MG63 (cell line): ENCODE results near the gene CRYBA1. TPM values are rescaled to one million over a fixed set of nuclear protein-coding genes. Genes with fewer than 3 reads are reported as not detected.
A peak's percentile ranks its signal among the peaks of the same experiment; 100 is the strongest.
"Not testable (repeated sequence)": the region's sequence is repeated elsewhere in the genome, so short reads cannot be mapped to it uniquely, and the experiment has no call there.

Experiments
- DNase-seq: peaks from one replicate; pipeline ENCODE4 v3.0.0-alpha.2; 2020
- H3K27me3 ChIP-seq: fragments of 250-450 bp; sonication (Bioruptor Pico); 2 replicates; pipeline ENCODE4 v1.5.1; 2020; ENCODE audit warnings: mild to moderate bottlenecking, moderate library complexity
- H3K36me3 ChIP-seq: fragments of 250-450 bp; sonication (Bioruptor Pico); 2 replicates; pipeline ENCODE4 v1.5.1; 2020; ENCODE audit warnings: mild to moderate bottlenecking, moderate library complexity
- H3K4me3 ChIP-seq: fragments of 250-450 bp; sonication (Bioruptor Pico); 2 replicates; pipeline ENCODE4 v1.5.1; 2020; ENCODE audit warnings: mild to moderate bottlenecking, moderate library complexity
- H3K9me3 ChIP-seq: fragments of 250-450 bp; sonication (Bioruptor Pico); 2 replicates; pipeline ENCODE4 v1.5.1; 2020; ENCODE audit warnings: mild to moderate bottlenecking, moderate library complexity
- total RNA-seq: library from RNA; depleted of rRNA; stranded (reverse); fragments of >200 nt; shearing (Covaris generic); gene quantifications from 2 replicates; pipeline ENCODE4 v1.2.3, GENCODE V29; 2014; ENCODE audit warnings: low replicate concordance; rRNA removed

The CRYBA1 gene, protein sequence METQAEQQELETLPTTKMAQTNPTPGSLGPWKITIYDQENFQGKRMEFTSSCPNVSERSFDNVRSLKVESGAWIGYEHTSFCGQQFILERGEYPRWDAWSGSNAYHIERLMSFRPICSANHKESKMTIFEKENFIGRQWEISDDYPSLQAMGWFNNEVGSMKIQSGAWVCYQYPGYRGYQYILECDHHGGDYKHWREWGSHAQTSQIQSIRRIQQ
- total RNA-seq = 0.69 TPM in 1 of 2 replicates, not detected in the other

DNA sequence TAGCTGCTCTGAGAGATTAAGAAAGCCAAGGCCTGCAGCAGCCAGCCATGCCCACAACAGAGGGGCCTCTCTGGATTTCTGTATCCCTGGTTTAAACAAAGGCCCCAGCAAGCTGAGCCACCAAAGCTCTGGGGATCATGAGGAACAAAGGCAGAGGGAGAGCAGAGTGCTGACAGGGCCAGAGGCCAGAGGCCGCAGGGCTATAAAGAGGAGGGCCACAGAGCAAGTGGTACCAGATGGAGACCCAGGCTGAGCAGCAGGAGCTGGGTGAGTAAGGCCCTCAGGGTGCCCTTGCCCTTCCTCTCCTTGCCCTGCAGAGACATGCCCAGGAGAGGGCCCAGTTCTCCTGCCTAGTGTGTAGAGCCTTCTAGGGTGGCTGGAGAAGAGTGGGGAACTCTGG lies at the start of gene CRYBA1:
CRYBA1 (plus strand) TSS at position 232 of the 400 bp plus-strand sequence; CDS start at position 237, 5 bp downstream.
- no peak within 1 kb of the TSS for H3K4me3 ChIP-seq
- no peaks in the 10 kb centered on the region for H3K36me3 ChIP-seq
- H3K9me3 ChIP-seq = no peaks in the 10 kb centered on the region
- H3K27me3 ChIP-seq = no peaks in the 10 kb centered on the region
- no peak for DNase-seq

DNA sequence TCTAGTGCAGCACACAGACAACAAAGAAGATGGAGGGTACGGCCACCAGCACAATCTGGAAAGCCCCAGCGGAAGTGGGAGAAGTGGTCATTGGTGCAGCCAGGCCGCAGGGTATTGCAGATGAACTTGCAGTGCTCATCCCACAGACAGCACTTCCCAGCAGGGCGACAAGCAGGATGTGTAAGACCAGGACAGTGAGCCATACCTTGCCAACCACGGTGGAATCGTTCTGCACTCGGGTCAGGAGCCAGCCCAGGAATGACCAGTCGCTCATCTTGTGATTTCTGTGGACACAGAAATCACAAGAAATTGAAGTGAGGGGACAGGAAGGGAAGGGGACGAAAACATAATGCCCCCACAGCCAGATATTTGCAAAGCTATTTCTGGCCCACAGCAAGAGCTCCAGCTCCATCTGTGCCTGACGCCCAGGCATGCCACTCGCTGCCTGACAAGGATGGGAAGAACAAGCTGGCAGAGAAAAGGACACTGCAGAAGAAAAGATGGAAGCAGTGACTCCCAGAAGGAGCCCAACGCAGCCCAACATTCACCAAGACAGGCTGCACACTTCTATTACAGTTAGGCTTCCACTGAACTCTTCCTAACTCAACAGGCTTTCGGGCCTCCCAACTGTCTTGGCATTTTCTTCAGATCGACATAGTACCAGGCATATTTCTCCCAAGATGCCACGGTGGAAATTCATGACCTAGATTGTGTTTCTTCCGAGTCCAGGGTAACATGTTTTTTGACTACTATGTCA lies 49.0 kb upstream of the CRYBA1 start:
- Histone ChIP-seq H3K4me3 (no peak overlapping the region), H3K36me3 (no peaks in the 10 kb centered on the region), H3K9me3 (no peaks in the 10 kb centered on the region), H3K27me3 (no peaks in the 10 kb centered on the region)
- no peak for DNase-seq

DNA sequence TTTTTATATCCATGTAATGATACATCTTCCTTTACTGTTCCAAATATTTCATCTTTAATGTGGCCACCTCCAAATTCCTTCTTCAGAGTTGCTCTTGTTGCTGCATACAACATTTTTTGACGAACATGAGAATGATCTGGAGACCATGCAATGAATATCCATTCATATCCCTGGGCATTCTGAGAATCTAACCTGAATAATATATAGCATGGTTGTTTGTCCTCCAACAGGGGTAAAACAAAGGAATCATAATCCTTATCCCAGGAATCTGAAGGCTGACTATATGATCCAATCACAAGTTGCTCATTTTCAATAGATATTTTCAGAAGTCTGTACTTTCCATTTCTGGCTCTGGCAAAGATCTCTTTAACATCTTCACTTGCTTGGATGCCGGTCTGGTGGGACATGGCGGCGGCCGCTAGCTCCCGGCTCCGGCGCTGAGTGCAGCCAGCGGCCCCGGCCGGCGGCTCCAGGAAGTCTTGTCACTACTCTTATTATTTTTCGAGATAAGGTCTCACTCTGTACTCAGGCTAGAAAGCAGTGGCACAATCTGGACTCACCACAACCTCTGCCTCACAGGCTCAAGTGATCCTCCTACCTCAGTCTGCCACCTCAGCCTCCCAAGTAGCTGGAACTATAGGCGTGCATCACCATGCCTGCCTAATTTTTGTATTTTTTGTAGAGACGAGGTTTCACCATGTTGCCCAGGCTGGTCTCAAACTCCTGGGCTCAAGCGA lies 42.4 kb upstream of the CRYBA1 start:
- DNase-seq, H3K9me3 ChIP-seq, H3K36me3 ChIP-seq, H3K27me3 ChIP-seq, H3K4me3 ChIP-seq: not testable (repeated sequence)

GRCh38 chr17:29205047-29205446 lies 41.6 kb upstream of the CRYBA1 start:
- no peak overlapping the region for H3K4me3 ChIP-seq
- H3K9me3 ChIP-seq = no peaks in the 10 kb centered on the region
- DNase-seq = no peak
- H3K27me3 ChIP-seq = no peaks in the 10 kb centered on the region
- H3K36me3 ChIP-seq = no peaks in the 10 kb centered on the region

- H3K27me3 ChIP-seq = no peaks in the 10 kb centered on the region
- H3K9me3 ChIP-seq = no peaks in the 10 kb centered on the region
- no peak overlapping the region for H3K4me3 ChIP-seq
- DNase-seq = no peak
- no peaks in the 10 kb centered on the region for H3K36me3 ChIP-seq
These were observed 38.7 kb upstream of the CRYBA1 start for GRCh38 chr17:29207975-29208374.

DNA sequence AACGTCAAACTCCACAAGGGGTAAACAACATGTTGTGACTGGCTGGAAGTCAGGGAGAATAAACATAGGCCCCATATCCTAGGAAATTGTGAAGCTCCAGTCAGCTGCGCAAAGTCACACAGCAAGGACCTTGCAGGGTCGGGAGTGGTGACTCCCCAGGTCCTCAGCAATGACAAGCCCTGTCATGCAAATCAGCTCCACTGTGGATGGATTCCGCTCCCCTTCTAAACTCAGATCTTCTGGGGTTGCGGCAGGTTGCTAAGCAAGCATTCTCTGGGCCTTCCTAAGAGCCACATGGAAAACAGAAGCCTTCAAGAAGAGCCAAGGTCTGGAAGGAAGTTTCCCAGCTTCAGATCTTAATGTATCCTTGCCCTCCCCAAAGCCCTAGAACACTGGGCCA lies 37.6 kb upstream of the CRYBA1 start:
- no peak for DNase-seq
- Histone ChIP-seq H3K4me3 (no peak overlapping the region), H3K9me3 (no peaks in the 10 kb centered on the region), H3K36me3 (no peaks in the 10 kb centered on the region), H3K27me3 (no peaks in the 10 kb centered on the region)

DNA sequence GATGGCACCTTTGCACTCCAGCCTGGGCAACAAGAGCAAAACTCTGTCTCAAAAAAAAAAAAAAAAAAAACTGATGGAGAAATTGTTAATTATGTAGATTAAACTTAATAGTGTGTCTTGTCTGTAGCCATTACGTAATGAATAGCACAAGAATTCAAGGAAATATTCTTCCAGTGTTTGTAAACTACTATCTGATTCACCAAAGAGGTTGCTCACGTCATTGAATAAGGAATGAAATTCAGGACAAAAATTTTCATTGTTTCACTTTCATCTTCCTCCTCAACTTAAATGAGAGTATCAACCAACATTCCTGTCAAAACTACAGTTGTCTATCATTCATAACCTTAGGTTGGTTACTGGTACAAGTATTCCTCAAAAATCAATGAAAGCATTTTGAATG lies 35.8 kb upstream of the CRYBA1 start:
- Histone ChIP-seq H3K4me3 (no peak overlapping the region), H3K9me3 (no peaks in the 10 kb centered on the region), H3K27me3 (no peaks in the 10 kb centered on the region), H3K36me3 (no peaks in the 10 kb centered on the region)
- no peak for DNase-seq

DNA sequence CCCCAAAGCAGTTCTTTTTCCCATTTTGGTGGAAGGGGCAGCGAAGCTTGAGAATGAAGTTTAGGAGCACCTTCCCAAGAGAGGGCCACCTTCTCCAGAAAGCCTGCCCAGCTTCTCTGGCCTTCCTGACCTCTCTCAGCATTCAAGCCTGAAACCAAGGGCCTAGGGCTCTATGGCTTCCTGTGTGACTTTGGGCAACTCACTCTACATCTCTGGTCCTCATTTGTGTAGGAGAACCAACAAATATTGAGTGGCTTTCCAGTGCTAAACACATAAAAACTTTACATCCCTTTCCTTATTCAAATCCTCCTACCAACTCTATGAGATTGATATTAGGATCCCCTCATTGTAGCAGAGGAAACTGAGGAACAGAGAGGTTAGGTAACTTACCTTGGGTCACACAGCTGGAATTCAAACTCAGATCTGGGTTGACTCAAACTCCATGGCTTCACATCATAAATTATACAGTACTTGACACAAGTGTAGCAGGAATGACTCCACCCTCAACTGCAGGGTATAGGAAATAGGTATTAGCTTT lies 34.5 kb upstream of the CRYBA1 start:
- Histone ChIP-seq H3K9me3 (no peaks in the 10 kb centered on the region), H3K36me3 (no peaks in the 10 kb centered on the region), H3K27me3 (no peaks in the 10 kb centered on the region), H3K4me3 (no peak overlapping the region)
- DNase-seq = no peak

- Histone ChIP-seq H3K36me3 (no peaks in the 10 kb centered on the region), H3K27me3 (no peaks in the 10 kb centered on the region), H3K9me3 (no peaks in the 10 kb centered on the region), H3K4me3 (no peak overlapping the region)
- DNase-seq = no peak
These were observed 34.0 kb upstream of the CRYBA1 start for GRCh38 chr17:29212681-29213121.

GRCh38 chr17:29214215-29215146 lies 32.2 kb upstream of the CRYBA1 start:
- Histone ChIP-seq H3K9me3 (no peaks in the 10 kb centered on the region), H3K36me3 (no peaks in the 10 kb centered on the region), H3K4me3 (no peak overlapping the region), H3K27me3 (no peaks in the 10 kb centered on the region)
- no peak for DNase-seq

DNA sequence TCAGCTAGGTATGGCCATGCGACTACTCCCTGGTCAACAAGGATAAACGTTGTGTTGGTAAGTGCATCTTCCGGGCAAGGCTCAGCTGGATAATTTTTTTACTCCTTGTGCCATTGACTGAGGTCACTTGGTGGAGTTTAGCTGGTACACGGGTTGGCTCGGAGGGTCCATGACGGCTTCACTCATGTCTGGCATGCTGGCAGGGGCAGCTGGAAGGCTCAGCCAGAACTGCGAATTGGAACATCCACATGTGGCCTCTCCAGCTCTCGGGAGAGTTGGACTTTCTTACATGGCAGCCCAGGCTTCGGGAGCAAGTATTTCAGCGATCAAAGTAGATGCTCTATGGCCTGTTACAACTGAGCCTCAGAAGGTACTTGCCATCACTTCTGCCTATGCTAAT lies 31.5 kb upstream of the CRYBA1 start:
- Histone ChIP-seq H3K4me3 (no peak overlapping the region), H3K9me3 (no peaks in the 10 kb centered on the region), H3K27me3 (no peaks in the 10 kb centered on the region), H3K36me3 (no peaks in the 10 kb centered on the region)
- DNase-seq = no peak

DNA sequence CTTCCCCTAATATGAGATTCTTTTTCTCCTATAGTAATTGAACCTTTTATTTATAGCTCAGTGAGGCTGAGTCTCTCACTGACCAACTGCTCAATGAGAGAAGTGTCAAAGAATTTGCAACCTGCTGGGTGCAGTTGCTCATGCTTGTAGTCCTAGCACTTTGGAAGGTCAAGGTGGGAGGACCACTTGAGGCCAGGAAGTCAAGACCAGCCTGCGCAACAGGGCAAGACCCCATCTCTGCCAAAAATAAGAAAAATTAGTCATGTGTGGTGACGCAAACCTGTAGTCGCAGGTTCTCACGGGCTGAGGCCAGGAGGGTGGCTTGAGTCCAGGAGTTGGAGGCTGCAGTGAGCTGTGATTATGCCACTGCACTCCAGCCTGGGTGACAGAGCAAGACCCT lies 30.9 kb upstream of the CRYBA1 start:
- no peak overlapping the region for H3K4me3 ChIP-seq
- DNase-seq = peak; percentile 45
- H3K27me3 ChIP-seq = no peaks in the 10 kb centered on the region
- no peaks in the 10 kb centered on the region for H3K36me3 ChIP-seq
- no peaks in the 10 kb centered on the region for H3K9me3 ChIP-seq

- Histone ChIP-seq H3K27me3 (no peaks in the 10 kb centered on the region), H3K4me3 (no peak overlapping the region), H3K9me3 (no peaks in the 10 kb centered on the region), H3K36me3 (no peaks in the 10 kb centered on the region)
- no peak for DNase-seq
These were observed 30.5 kb upstream of the CRYBA1 start for GRCh38 chr17:29216181-29216580.

DNA sequence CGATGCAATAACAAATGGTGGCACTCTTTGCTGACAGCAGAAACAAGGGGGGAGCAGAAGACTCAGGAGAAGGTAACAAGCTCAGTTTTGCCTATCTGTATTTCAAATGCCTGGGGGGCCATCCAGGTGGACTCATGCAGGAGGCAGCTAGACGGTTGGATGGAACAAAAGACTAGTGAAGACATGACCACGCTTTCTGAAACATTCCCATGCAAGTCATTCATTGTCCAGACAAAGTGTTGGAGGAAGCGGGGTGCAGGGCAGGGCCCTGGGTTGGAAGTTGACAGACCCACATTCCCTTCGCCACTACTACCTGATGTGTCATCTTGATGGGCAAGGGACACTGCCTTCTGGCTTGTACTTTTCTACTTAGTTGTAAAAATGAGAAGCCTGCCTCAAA lies 29.8 kb upstream of the CRYBA1 start:
- H3K27me3 ChIP-seq = no peaks in the 10 kb centered on the region
- no peaks in the 10 kb centered on the region for H3K9me3 ChIP-seq
- no peaks in the 10 kb centered on the region for H3K36me3 ChIP-seq
- no peak overlapping the region for H3K4me3 ChIP-seq
- DNase-seq = no peak

- no peaks in the 10 kb centered on the region for H3K9me3 ChIP-seq
- H3K27me3 ChIP-seq = no peaks in the 10 kb centered on the region
- H3K4me3 ChIP-seq = no peak overlapping the region
- peak; percentile 72 for DNase-seq
- no peaks in the 10 kb centered on the region for H3K36me3 ChIP-seq
These were observed 27.1 kb upstream of the CRYBA1 start for GRCh38 chr17:29219378-29220047.

DNA sequence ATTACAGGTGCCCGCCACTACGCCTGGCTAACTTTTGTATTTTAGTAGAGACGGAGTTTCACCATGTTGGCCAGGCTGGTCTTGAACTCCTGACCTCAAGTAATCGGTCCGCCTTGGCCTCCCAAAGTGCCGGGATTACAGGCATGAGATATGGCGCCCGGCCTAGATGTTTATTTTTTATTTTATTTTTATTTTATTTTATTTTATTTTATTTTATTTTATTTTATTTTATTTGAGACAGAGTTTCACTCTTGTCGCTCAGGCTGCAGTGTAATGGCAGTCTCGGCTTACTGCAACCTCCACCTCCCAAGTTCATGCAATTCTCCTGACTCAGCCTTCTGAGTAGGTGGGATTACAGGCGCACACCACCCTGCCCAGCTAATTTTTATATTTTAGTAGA lies 25.3 kb upstream of the CRYBA1 start:
- not testable (repeated sequence) for H3K4me3 ChIP-seq, H3K9me3 ChIP-seq, H3K27me3 ChIP-seq, H3K36me3 ChIP-seq, DNase-seq
